IMR-90 (cell line): Measurements from ENCODE around the gene PTK7. TPM values are rescaled to one million over a fixed set of nuclear protein-coding genes. Genes with fewer than 3 reads are reported as not detected.

Source experiments
- ATAC-seq: fragments of 200-7000 bp; cut with Tn5 transposase; 2 replicates; pipeline ENCODE4 v1.9.1; 2020; ENCODE audit warnings: low read depth, mild to moderate bottlenecking, moderate library complexity
- BruUV-seq: library from RNA; stranded (reverse); fragments of 400-500 nt; replicated peaks from 2 replicates; lab custom pipeline; 2021; lab: Mats Ljungman, UMichigan
- CTCF ChIA-PET: fragments of 300-600 bp; formaldehyde crosslinking; extraction: SDS; loops from one replicate; lab custom pipeline; 2021; ENCODE audit warnings: antibody characterized with exemption; lab: Yijun Ruan, JAX
- POLR2A ChIA-PET: fragments of 300-600 bp; sonication (Branson Sonifier 250); formaldehyde crosslinking; loops from one replicate; lab custom pipeline; 2022; ENCODE audit warnings: antibody characterized with exemption; ENCODE audit not compliant: unreplicated experiment; lab: Charles Lee
- DNase-seq: peaks from one replicate; pipeline ENCODE4 v3.0.0; 2013
- H2AFZ ChIP-seq: replicated peaks from 2 replicates; pipeline ENCODE3; 2013; ENCODE audit warnings: low read length, mild to moderate bottlenecking; ENCODE audit not compliant: poor library complexity
- H2AK5ac ChIP-seq: 2 replicates; pipeline ENCODE4 v1.6.1; 2013; ENCODE audit warnings: low read depth, low read length, inconsistent platforms
- H2AK9ac ChIP-seq: replicated peaks from 2 replicates; pipeline ENCODE3; 2013; ENCODE audit warnings: mild to moderate bottlenecking, low read depth, low read length, moderate library complexity; ENCODE audit not compliant: poor library complexity
- H2BK120ac ChIP-seq: 2 replicates; pipeline ENCODE4 v1.6.1; 2013; ENCODE audit warnings: low read depth, low read length, inconsistent platforms
- H2BK15ac ChIP-seq: 3 replicates; pipeline ENCODE4 v1.6.1; 2013; ENCODE audit warnings: low read depth, low read length, inconsistent platforms
- H2BK20ac ChIP-seq: 2 replicates; pipeline ENCODE4 v1.6.1; 2013; ENCODE audit warnings: low read depth, mild to moderate bottlenecking, inconsistent platforms, low read length, moderate library complexity
- H2BK5ac ChIP-seq: 2 replicates; pipeline ENCODE4 v1.6.1; 2013; ENCODE audit warnings: mild to moderate bottlenecking, low read depth, low read length, inconsistent platforms; ENCODE audit not compliant: poor library complexity, severe bottlenecking
- H3K14ac ChIP-seq: replicated peaks from 2 replicates; pipeline ENCODE4 v1.6.1; 2013; ENCODE audit warnings: low read depth, low read length, inconsistent platforms
- H3K18ac ChIP-seq: 2 replicates; pipeline ENCODE4 v1.6.1; 2013; ENCODE audit warnings: low read depth, low read length, control low read depth
- H3K23ac ChIP-seq: 2 replicates; pipeline ENCODE4 v1.6.1; 2013; ENCODE audit warnings: low read depth, low read length, inconsistent platforms
- H3K27ac ChIP-seq: 2 replicates; pipeline ENCODE4 v1.5.1; 2013; ENCODE audit warnings: mild to moderate bottlenecking, control low read depth, low read length; ENCODE audit not compliant: insufficient read depth
- H3K27me3 ChIP-seq: 2 replicates; pipeline ENCODE4 v1.6.1; 2013; ENCODE audit warnings: low read length; ENCODE audit not compliant: control insufficient read depth, insufficient read depth
- H3K36me3 ChIP-seq: 2 replicates; pipeline ENCODE4 v1.6.1; 2013; ENCODE audit warnings: low read length, mixed read lengths; ENCODE audit not compliant: control insufficient read depth, insufficient read depth
- H3K4ac ChIP-seq: 2 replicates; pipeline ENCODE4 v1.6.1; 2013; ENCODE audit warnings: low read depth, low read length, inconsistent platforms
- H3K4me1 ChIP-seq: 2 replicates; pipeline ENCODE4 v1.6.1; 2013; ENCODE audit warnings: low read length, mixed read lengths; ENCODE audit not compliant: control insufficient read depth, insufficient read depth
- H3K4me2 ChIP-seq: 2 replicates; pipeline ENCODE4 v1.6.1; 2013; ENCODE audit warnings: low read depth, mild to moderate bottlenecking, control low read depth, low read length, moderate library complexity
- H3K4me3 ChIP-seq: 2 replicates; pipeline ENCODE4 v1.5.1; 2013; ENCODE audit warnings: low read depth, mild to moderate bottlenecking, control low read depth, low read length, moderate library complexity; ENCODE audit not compliant: insufficient read depth
- H3K56ac ChIP-seq: 2 replicates; pipeline ENCODE4 v1.6.1; 2013; ENCODE audit warnings: low read length, inconsistent platforms; ENCODE audit not compliant: insufficient read depth; ENCODE audit errors: extremely low read depth
- H3K79me1 ChIP-seq, 2 experiments: 2 replicates each; pipeline ENCODE4 v1.6.1; 2013; ENCODE audit warnings: low read length in 2 of 2, inconsistent platforms in 1 of 2, low read depth in 1 of 2
- H3K9ac ChIP-seq: 2 replicates; pipeline ENCODE4 v1.6.1; 2013; ENCODE audit warnings: low read depth, low read length, control low read depth
- H3K9me1 ChIP-seq: 2 replicates; pipeline ENCODE4 v1.6.1; 2013; ENCODE audit warnings: low read length, inconsistent platforms; ENCODE audit not compliant: insufficient read depth
- H3K9me3 ChIP-seq: 2 replicates; pipeline ENCODE4 v1.6.1; 2013; ENCODE audit warnings: low read length; ENCODE audit not compliant: control insufficient read depth, insufficient read depth
- H4K20me1 ChIP-seq: 2 replicates; pipeline ENCODE4 v1.6.1; 2013; ENCODE audit warnings: low read length, inconsistent platforms; ENCODE audit not compliant: insufficient read depth
- H4K5ac ChIP-seq: 2 replicates; pipeline ENCODE4 v1.6.1; 2013; ENCODE audit warnings: mild to moderate bottlenecking, low read depth, low read length, control low read depth
- H4K8ac ChIP-seq, 2 experiments: 2 replicates each; pipeline ENCODE4 v1.6.1; 2013; ENCODE audit warnings: low read depth in 2 of 2, low read length in 2 of 2, control low read depth in 1 of 2, inconsistent platforms in 1 of 2
- H4K91ac ChIP-seq: 2 replicates; pipeline ENCODE4 v1.6.1; 2013; ENCODE audit warnings: low read depth, low read length, inconsistent platforms; ENCODE audit not compliant: insufficient read depth
- BHLHE40 ChIP-seq: fragments of 150-350 bp; IDR thresholded peaks from 2 replicates; pipeline ENCODE4 v1.6.1; 2016; ENCODE audit warnings: mild to moderate bottlenecking, low read depth, low read length
- CHD1 ChIP-seq: IDR thresholded peaks from 2 replicates; pipeline ENCODE4 v1.6.1; 2012; ENCODE audit warnings: low read depth, low read length, improper control_type of control experiment
- CTCF ChIP-seq: conservative IDR thresholded peaks from 2 replicates; pipeline ENCODE4 v1.5.1; 2012; ENCODE audit warnings: mild to moderate bottlenecking, low read depth, low read length, improper control_type of control experiment
- MAZ ChIP-seq: IDR thresholded peaks from 2 replicates; pipeline ENCODE4 v1.6.1; 2012; ENCODE audit warnings: low read depth, mild to moderate bottlenecking, low read length, improper control_type of control experiment, moderate library complexity, borderline replicate concordance
- POLR2A ChIP-seq: IDR thresholded peaks from 2 replicates; pipeline ENCODE4 v1.6.1; 2012; ENCODE audit warnings: mild to moderate bottlenecking, low read depth, low read length
- RCOR1 ChIP-seq: IDR thresholded peaks from 2 replicates; pipeline ENCODE4 v1.6.1; 2012; ENCODE audit warnings: mild to moderate bottlenecking, low read length, improper control_type of control experiment; ENCODE audit not compliant: insufficient replicate concordance
- USF2 ChIP-seq: fragments of 150-350 bp; IDR thresholded peaks from 2 replicates; pipeline ENCODE4 v1.6.1; 2017; ENCODE audit warnings: mild to moderate bottlenecking, antibody characterized with exemption, low read length, low read depth
- WGBS, 2 experiments: methylation state at CpG; one replicate each; pipeline versions ENCODE4 v1.1.5 to v1.1.7; 2013; ENCODE audit warnings: missing lambda C conversion rate in 2 of 2; ENCODE audit not compliant: insufficient read length in 1 of 2; ENCODE audit errors: extremely low coverage in 2 of 2; 5-methylcytosine and 5-hydroxymethylcytosine counted together
- dilution Hi-C: fragments of 300-500 bp; cut with HindIII; formaldehyde crosslinking; loops from one replicate; pipeline ENCODE4 v1.14.3; 2018; ENCODE audit warnings: low sequenced_read_pairs; ENCODE audit not compliant: unreplicated experiment
- in situ Hi-C: fragments of 300-500 bp; cut with MboI; formaldehyde crosslinking; loops from 3 replicates; pipeline ENCODE4 v1.14.3; 2019; ENCODE audit warnings: low sequenced_read_pairs, inconsistent platforms, mixed read lengths
- intact Hi-C: fragments of 100-400 bp; cut with micrococcal nuclease; formaldehyde crosslinking; loops from 2 replicates; pipeline ENCODE4 v1.10.0; 2022
- polyA plus RNA-seq, 3 experiments: library from polyadenylated mRNA; depleted of rRNA; stranded (reverse); fragments of >200 nt; gene quantifications; 2 replicates each; pipeline ENCODE4 v1.2.3, GENCODE V29; 2012; ENCODE audit warnings: low replicate concordance in 1 of 3
- total RNA-seq: library from RNA; depleted of rRNA; stranded (reverse); fragments of >200 nt; gene quantifications from 2 replicates; pipeline ENCODE4 v1.2.3, GENCODE V29; 2012

PTK7 gene
- total and polyA plus RNA-seq, 2 of the 4 experiments (the other 2 are of a cell fraction), result 47.1 to 142 TPM

GRCh38 chr6:43170931-43171706 is 95.0 kb downstream of the PTK7 start, which contains the start of gene SRF (continued):
- TF ChIP-seq USF2 (peak; percentile 60), RCOR1 (peak; percentile 79), BHLHE40 (peak; percentile 46)

- H2BK120ac ChIP-seq, result peak overlapping the region; percentile 44; the same call in 1 of the 2 replicates
- peak overlapping the region; percentile 53 for H4K5ac ChIP-seq
- H3K14ac ChIP-seq, result peak overlapping the region; percentile 99
- dilution Hi-C loops, result no loop called here
- H3K4me1 ChIP-seq, result peaks cover 15% of the 10 kb centered on the region
- H3K79me1 ChIP-seq, result peaks cover 20 to 37% of the 10 kb centered on the region in 2 experiments
- no peak overlapping the region for H2BK20ac ChIP-seq
- POLR2A ChIA-PET, result interaction anchor here (1.1 kb wide), 1 partner anchor 10 kb away, joined by 6 read pairs; the partner anchor contains the start of gene CUL9
- H4K8ac ChIP-seq, result peak overlapping the region; percentile 86 to 97
- peaks cover 40% of the 10 kb centered on the region for H4K20me1 ChIP-seq
- H3K9me1 ChIP-seq, result peaks cover 15% of the 10 kb centered on the region
- DNase-seq (no peak), ATAC-seq (no peak)
- peak overlapping the region; percentile 100 for H4K91ac ChIP-seq
- H2AK5ac ChIP-seq, result peak overlapping the region; percentile 100
- H3K9ac ChIP-seq, result peak overlapping the region; percentile 99
- H3K56ac ChIP-seq, result peak overlapping the region; percentile 96
- in situ Hi-C loops, result no loop called here
- no peaks in the 10 kb centered on the region for H3K27me3 ChIP-seq
- peak overlapping the region; percentile 94 for H2BK5ac ChIP-seq
- no TSS peak for BruUV-seq
- H3K4me2 ChIP-seq, result peak overlapping the region; percentile 27
- CTCF ChIA-PET, result interaction anchor here (0.8 kb wide), 1 partner anchor 10 kb away, joined by 6 read pairs; the partner anchor contains the start of gene CUL9
- H3K4ac ChIP-seq, result peak overlapping the region; percentile 100
- peak overlapping the region; percentile 97 for H3K23ac ChIP-seq
- 0% methylated on average over 4 of the region's 57 CpGs; no CpG with 5 or more reads in 1 of the 2 experiments for WGBS, 2 experiments
- peak overlapping the region; percentile 99 for H2AK9ac ChIP-seq
- H2BK15ac ChIP-seq, result no peak overlapping the region; the same call in 2 of the 3 replicates
- intact Hi-C loops, result no loop called here
- peak overlapping the region; percentile 90 for H3K27ac ChIP-seq
- H3K9me3 ChIP-seq, result no peaks in the 10 kb centered on the region
- peak overlapping the region; percentile 69; the same call in 1 of the 2 replicates for H3K18ac ChIP-seq
- TF ChIP-seq POLR2A (no peak), MAZ (no peak), CTCF (no peak), CHD1 (no peak)
- H3K4me3 ChIP-seq, result peak overlapping the region; percentile 73
- H3K36me3 ChIP-seq, result peaks cover 20% of the 10 kb centered on the region
- H2AFZ ChIP-seq, result peak overlapping the region; percentile 90
Measured at GRCh38 chr6:43171707-43172103, 95.6 kb downstream of the PTK7 start.
